ENCODE results near the gene YIPF3. TPM values are rescaled to one million over a fixed set of nuclear protein-coding genes. Genes with fewer than 3 reads are reported as not detected.

The YIPF3 gene
- total RNA-seq, 4 donors from 2014 or later = 50.5 to 73.5 (median 71.8) TPM

DNA sequence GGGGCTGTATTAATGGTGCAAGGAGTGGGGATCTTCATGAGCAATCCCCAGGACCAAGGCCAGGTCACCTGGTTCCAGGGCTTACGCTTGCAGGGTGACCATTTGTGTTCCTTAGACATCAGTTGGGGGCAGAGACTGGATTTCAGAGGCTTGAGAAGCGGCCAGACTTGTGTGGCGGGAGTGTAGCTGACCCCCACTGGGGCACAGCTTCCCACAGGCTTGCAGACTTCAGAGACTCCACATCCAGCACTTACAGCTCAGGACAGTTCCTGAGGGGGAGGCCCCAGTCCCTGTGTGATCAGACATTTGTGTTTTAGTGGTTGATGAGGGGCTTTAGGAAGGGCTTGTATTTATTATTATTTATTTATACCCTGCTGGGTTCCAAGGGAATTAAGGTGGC, 24.1 kb downstream of the YIPF3 start:
- DNase-seq = no peak
- TF ChIP-seq POLR2A (IDR thresholded peaks at IDR 0.05) = no peak
- TF ChIP-seq, protein P1, sequence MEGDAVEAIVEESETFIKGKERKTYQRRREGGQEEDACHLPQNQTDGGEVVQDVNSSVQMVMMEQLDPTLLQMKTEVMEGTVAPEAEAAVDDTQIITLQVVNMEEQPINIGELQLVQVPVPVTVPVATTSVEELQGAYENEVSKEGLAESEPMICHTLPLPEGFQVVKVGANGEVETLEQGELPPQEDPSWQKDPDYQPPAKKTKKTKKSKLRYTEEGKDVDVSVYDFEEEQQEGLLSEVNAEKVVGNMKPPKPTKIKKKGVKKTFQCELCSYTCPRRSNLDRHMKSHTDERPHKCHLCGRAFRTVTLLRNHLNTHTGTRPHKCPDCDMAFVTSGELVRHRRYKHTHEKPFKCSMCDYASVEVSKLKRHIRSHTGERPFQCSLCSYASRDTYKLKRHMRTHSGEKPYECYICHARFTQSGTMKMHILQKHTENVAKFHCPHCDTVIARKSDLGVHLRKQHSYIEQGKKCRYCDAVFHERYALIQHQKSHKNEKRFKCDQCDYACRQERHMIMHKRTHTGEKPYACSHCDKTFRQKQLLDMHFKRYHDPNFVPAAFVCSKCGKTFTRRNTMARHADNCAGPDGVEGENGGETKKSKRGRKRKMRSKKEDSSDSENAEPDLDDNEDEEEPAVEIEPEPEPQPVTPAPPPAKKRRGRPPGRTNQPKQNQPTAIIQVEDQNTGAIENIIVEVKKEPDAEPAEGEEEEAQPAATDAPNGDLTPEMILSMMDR (IDR thresholded peaks at IDR 0.05) = no peak
- intact Hi-C loops (cut with DNase I) = no loop called here
- Histone ChIP-seq H3K4me1 (peaks cover 0 to 47% (median 18%) of the 10 kb centered on the region in 3 donors), H3K27me3 (peaks cover 0 to 40% (median 0%) of the 10 kb centered on the region in 4 donors), H3K36me3 (peaks cover 0 to 14% (median under 1%) of the 10 kb centered on the region in 3 donors), H3K4me3 (no peak overlapping the region), H3K27ac (peak overlapping the region in 3 of 4 donors; percentile 28 to 69 (median 46)), H3K9me3 (no peaks in the 10 kb centered on the region)
- WGBS, 2 donors = 30 to 40% methylated on average over 2 to 3 of the region's 3 CpGs

DNA sequence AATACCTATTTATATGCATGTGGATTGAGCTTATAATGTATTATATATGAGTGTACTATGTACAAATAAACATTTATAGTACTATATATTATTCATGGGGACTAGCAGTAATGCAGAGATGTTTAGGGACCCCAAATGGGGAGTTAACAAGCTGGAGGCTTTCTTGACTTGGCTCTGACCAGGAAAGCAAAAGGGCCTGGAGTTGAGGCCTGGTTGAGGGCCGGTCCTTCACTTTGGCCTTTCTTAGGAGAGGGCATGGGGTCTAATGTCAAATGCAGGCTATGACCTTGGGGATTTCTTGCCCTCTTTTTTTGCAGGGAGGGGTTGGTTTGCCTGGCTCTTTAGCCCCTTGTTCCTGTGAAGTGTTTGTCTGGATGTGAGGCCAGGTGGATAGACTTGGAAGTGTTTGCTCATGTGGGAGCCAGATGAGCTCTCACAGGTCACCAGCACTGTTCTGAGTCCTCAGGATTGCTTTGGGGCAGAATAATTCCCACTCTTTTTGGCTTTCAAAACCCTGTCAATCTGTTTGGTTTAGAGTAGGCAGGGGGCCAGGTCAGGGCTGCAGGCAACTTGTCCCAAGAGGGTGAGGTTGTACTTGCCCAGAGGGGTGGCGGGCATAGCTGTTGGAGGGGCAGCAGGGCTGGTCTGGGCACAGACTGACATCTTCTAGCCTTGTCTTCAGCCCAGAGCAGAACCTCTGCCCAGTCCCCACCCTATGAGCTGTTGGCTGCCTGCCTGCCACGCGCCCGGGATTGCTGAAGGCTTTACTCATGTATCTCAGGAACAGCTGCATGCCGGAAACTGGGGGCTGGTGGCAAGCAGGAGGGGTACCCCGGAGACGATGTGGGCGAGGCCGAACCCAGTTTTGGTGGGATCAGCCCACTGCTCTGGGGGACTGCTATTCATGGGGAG, 24.7 kb downstream of the YIPF3 start:
- Histone ChIP-seq H3K4me3 (no peak overlapping the region), H3K4me1 (peaks cover 0 to 43% (median 18%) of the 10 kb centered on the region in 3 donors), H3K9me3 (no peaks in the 10 kb centered on the region), H3K27ac (peak overlapping the region in 3 of 4 donors; percentile 28 to 69 (median 46)), H3K27me3 (peaks cover 0 to 47% (median 0%) of the 10 kb centered on the region in 4 donors), H3K36me3 (peaks cover 0 to 12% (median 0%) of the 10 kb centered on the region in 3 donors)
- intact Hi-C loops (cut with DNase I) = no loop called here
- WGBS, 2 donors = 40 to 58% methylated on average over 1 to 4 of the region's 10 CpGs
- DNase-seq = no peak
- TF ChIP-seq, protein P1 (IDR thresholded peaks at IDR 0.05) = no peak
- TF ChIP-seq POLR2A (IDR thresholded peaks at IDR 0.05) = no peak

DNA sequence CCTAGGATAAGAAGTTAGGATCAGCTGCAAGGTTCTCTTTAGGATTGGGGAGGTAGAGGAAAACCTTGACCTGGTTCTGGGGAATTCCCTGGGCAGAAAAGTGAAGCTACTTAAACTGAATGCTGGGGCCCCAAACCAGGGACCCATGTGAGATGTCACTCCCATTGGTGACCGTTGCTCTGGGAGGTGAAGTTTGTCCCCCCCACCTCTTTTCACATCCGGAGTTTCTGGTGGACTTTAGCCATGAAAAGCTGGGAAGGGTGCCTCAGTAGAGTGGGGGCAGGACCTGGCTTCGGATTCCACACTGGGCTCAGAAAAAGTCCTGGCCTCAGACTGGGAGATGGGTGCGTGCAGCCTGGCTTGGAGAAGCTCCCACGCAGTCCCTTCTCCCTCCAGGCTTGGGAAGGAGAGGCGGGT, 26.2 kb downstream of the YIPF3 start:
- no peak for DNase-seq
- Histone ChIP-seq H3K36me3 (peaks cover 0 to 17% (median 0%) of the 10 kb centered on the region in 3 donors), H3K4me3 (no peak overlapping the region), H3K27ac (no peak overlapping the region), H3K4me1 (peaks cover 0 to 30% (median 12%) of the 10 kb centered on the region in 3 donors), H3K27me3 (peaks cover 0 to 62% (median 0%) of the 10 kb centered on the region in 4 donors), H3K9me3 (no peaks in the 10 kb centered on the region)
- intact Hi-C loops (cut with DNase I) = no loop called here
- 86 to 87% methylated on average over 5 of the region's 6 CpGs for WGBS, 2 donors
- TF ChIP-seq, protein P1 (IDR thresholded peaks at IDR 0.05) = no peak
- no peak for TF ChIP-seq POLR2A (IDR thresholded peaks at IDR 0.05)

DNA sequence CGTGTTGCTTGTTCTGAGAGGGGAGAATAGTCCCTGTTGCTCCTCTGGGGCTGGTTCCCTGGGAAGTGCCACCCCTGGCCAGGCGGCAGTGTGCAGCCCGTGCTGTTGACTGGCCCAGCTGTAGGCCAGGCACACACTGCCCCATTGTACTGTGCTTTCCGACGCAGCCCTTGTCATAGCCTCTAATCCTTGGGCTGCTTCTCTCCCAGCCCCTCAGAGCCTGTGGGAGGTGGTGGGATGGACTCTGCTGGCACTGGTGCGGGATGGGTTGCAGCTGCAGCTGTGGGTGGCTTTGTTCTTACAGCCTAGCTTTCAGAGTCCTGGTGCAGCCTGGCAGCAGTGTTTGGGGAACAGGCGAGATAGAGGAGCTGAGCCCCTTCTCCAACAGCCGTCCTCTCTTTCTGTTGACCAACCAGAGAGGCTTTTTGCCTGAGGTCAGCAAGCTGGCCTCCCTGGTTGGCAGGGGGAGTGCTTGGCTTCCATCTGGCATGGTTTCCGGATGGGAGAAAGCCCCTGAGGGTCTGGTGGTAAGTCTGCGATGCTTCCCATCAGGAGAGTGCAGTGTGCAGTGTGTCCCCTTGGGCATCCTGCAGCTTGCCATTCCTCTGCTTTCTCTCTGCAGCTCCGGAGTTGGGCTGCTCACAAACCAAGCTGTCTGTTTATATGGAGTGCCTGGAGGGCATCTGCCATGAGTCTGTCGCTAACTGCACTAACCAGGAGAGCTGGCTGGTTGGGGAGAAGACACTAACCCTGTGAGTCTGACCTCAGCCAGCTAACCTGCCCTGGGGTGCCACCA, 27.3 kb downstream of the YIPF3 start:
- Histone ChIP-seq H3K4me1 (peaks cover 0 to 20% (median 4%) of the 10 kb centered on the region in 3 donors), H3K27ac (no peak overlapping the region), H3K9me3 (no peaks in the 10 kb centered on the region), H3K4me3 (no peak overlapping the region), H3K27me3 (peaks cover 0 to 66% (median 0%) of the 10 kb centered on the region in 4 donors), H3K36me3 (peaks cover 0 to 17% (median 0%) of the 10 kb centered on the region in 3 donors)
- intact Hi-C loops (cut with DNase I) = no loop called here
- no peak for DNase-seq
- 83% methylated on average over 3 of the region's 12 CpGs; no CpG with 5 or more reads in 1 of the 2 donors for WGBS, 2 donors
- TF ChIP-seq, protein P1 (IDR thresholded peaks at IDR 0.05) = no peak
- no peak for TF ChIP-seq POLR2A (IDR thresholded peaks at IDR 0.05)

Data from esophagus squamous epithelium (tissue), 5 donors.